Measurements from ENCODE around the gene LRP5. TPM values are rescaled to one million over a fixed set of nuclear protein-coding genes. Genes with fewer than 3 reads are reported as not detected.

The LRP5 gene
- total RNA-seq, 1 donor from 2014 or later: 20.2 TPM

- Histone ChIP-seq H3K4me3 (ENCODE audit: insufficient read depth, low read depth, low read length) (no peak overlapping the region), H3K9me3 (ENCODE audit: insufficient read depth, low read depth, low read length) (no peaks in the 10 kb centered on the region), H3K27ac (ENCODE audit: low read depth, low read length) (no peak overlapping the region), H3K36me3 (ENCODE audit: insufficient read depth, low read length) (no peaks in the 10 kb centered on the region), H3K9ac (ENCODE audit: low read length) (no peak overlapping the region), H3K79me2 (ENCODE audit: insufficient read depth, low read length) (no peaks in the 10 kb centered on the region), H4K20me1 (ENCODE audit: insufficient read depth, low read length) (peaks cover 30% of the 10 kb centered on the region), H3K4me1 (ENCODE audit: insufficient read depth, low read length) (no peaks in the 10 kb centered on the region), H3K27me3 (ENCODE audit: insufficient read depth, low read length) (no peaks in the 10 kb centered on the region), H2AFZ (ENCODE audit: low read depth, low read length) (no peak overlapping the region), H3K4me2 (ENCODE audit: low read length) (no peak overlapping the region)
- no peak overlapping the region for H3K27ac Mint-ChIP-seq (ENCODE audit: unreplicated experiment)
- no peak overlapping the region for H3K4me3 Mint-ChIP-seq (ENCODE audit: unreplicated experiment)
- H3K9me3 Mint-ChIP-seq (ENCODE audit: unreplicated experiment): no peaks in the 10 kb centered on the region
- FAIRE-seq (no peak), DNase-seq (ENCODE audit: low read depth) (no peak)
- no peaks in the 10 kb centered on the region for H3K4me1 Mint-ChIP-seq (ENCODE audit: low read depth, unreplicated experiment)
- no peaks in the 10 kb centered on the region for H3K27me3 Mint-ChIP-seq (ENCODE audit: low read depth, unreplicated experiment)
- TF ChIP-seq CTCF (IDR thresholded peaks at IDR 0.05; ENCODE audit: insufficient read depth, low read depth, low read length): no peak
- no peak for TF ChIP-seq EZH2 (IDR thresholded peaks at IDR 0.05; ENCODE audit: insufficient read depth, low read length)
- H3K36me3 Mint-ChIP-seq (ENCODE audit: low read depth, unreplicated experiment): peaks cover 3% of the 10 kb centered on the region
These were observed 84.1 kb downstream of the LRP5 start for GRCh38 chr11:68396516-68396915.

- FAIRE-seq: no peak
- Histone ChIP-seq H3K9ac (ENCODE audit: low read length) (no peak overlapping the region), H4K20me1 (ENCODE audit: insufficient read depth, low read length) (peaks cover 27% of the 10 kb centered on the region), H3K9me3 (ENCODE audit: insufficient read depth, low read depth, low read length) (no peaks in the 10 kb centered on the region), H3K27ac (ENCODE audit: low read depth, low read length) (no peak overlapping the region), H3K4me2 (ENCODE audit: low read length) (no peak overlapping the region), H3K79me2 (ENCODE audit: insufficient read depth, low read length) (no peaks in the 10 kb centered on the region), H3K4me1 (ENCODE audit: insufficient read depth, low read length) (no peaks in the 10 kb centered on the region), H2AFZ (ENCODE audit: low read depth, low read length) (no peak overlapping the region), H3K36me3 (ENCODE audit: insufficient read depth, low read length) (no peaks in the 10 kb centered on the region), H3K27me3 (ENCODE audit: insufficient read depth, low read length) (no peaks in the 10 kb centered on the region), H3K4me3 (ENCODE audit: insufficient read depth, low read depth, low read length) (no peak overlapping the region)
- no peak overlapping the region for H3K4me3 Mint-ChIP-seq (ENCODE audit: unreplicated experiment)
- peaks cover 3% of the 10 kb centered on the region for H3K36me3 Mint-ChIP-seq (ENCODE audit: low read depth, unreplicated experiment)
- no peak overlapping the region for H3K27ac Mint-ChIP-seq (ENCODE audit: unreplicated experiment)
- H3K4me1 Mint-ChIP-seq (ENCODE audit: low read depth, unreplicated experiment): no peaks in the 10 kb centered on the region
- TF ChIP-seq CTCF (IDR thresholded peaks at IDR 0.05; ENCODE audit: insufficient read depth, low read depth, low read length) (no peak), EZH2 (IDR thresholded peaks at IDR 0.05; ENCODE audit: insufficient read depth, low read length) (no peak)
- H3K9me3 Mint-ChIP-seq (ENCODE audit: unreplicated experiment): no peaks in the 10 kb centered on the region
- no peaks in the 10 kb centered on the region for H3K27me3 Mint-ChIP-seq (ENCODE audit: low read depth, unreplicated experiment)
- DNase-seq (ENCODE audit: low read depth): no peak
These were observed 84.9 kb downstream of the LRP5 start for GRCh38 chr11:68397256-68397655.

- no peaks in the 10 kb centered on the region for H3K4me1 Mint-ChIP-seq (ENCODE audit: low read depth, unreplicated experiment)
- Histone ChIP-seq H3K4me2 (ENCODE audit: low read length) (no peak overlapping the region), H3K36me3 (ENCODE audit: insufficient read depth, low read length) (no peaks in the 10 kb centered on the region), H3K79me2 (ENCODE audit: insufficient read depth, low read length) (no peaks in the 10 kb centered on the region), H3K27me3 (ENCODE audit: insufficient read depth, low read length) (no peaks in the 10 kb centered on the region), H3K9ac (ENCODE audit: low read length) (no peak overlapping the region), H2AFZ (ENCODE audit: low read depth, low read length) (no peak overlapping the region), H3K4me1 (ENCODE audit: insufficient read depth, low read length) (no peaks in the 10 kb centered on the region), H3K27ac (ENCODE audit: low read depth, low read length) (no peak overlapping the region), H3K9me3 (ENCODE audit: insufficient read depth, low read depth, low read length) (no peaks in the 10 kb centered on the region), H4K20me1 (ENCODE audit: insufficient read depth, low read length) (peaks cover 24% of the 10 kb centered on the region), H3K4me3 (ENCODE audit: insufficient read depth, low read depth, low read length) (no peak overlapping the region)
- no peak for DNase-seq (ENCODE audit: low read depth)
- H3K4me3 Mint-ChIP-seq (ENCODE audit: unreplicated experiment): no peak overlapping the region
- no peak overlapping the region for H3K27ac Mint-ChIP-seq (ENCODE audit: unreplicated experiment)
- no peak for FAIRE-seq
- TF ChIP-seq EZH2 (IDR thresholded peaks at IDR 0.05; ENCODE audit: insufficient read depth, low read length) (no peak), CTCF (IDR thresholded peaks at IDR 0.05; ENCODE audit: insufficient read depth, low read depth, low read length) (no peak)
- no peaks in the 10 kb centered on the region for H3K9me3 Mint-ChIP-seq (ENCODE audit: unreplicated experiment)
- H3K27me3 Mint-ChIP-seq (ENCODE audit: low read depth, unreplicated experiment): no peaks in the 10 kb centered on the region
- H3K36me3 Mint-ChIP-seq (ENCODE audit: low read depth, unreplicated experiment): peaks cover 5% of the 10 kb centered on the region
These were observed 86.8 kb downstream of the LRP5 start for GRCh38 chr11:68398995-68399851.

All from astrocyte (in vitro differentiated cells and primary cell).